Omental fat pad (tissue), 4 donors: Measurements from ENCODE around the gene SAPCD1. TPM values are rescaled to one million over a fixed set of nuclear protein-coding genes. Genes with fewer than 3 reads are reported as not detected.

Experiments used
- ATAC-seq: fragments of 150-250 bp; one replicate; pipeline ENCODE4 v1.9.1; 2016; ENCODE audit warnings: mild to moderate bottlenecking, moderate library complexity; ENCODE audit not compliant: low FRiP score
- DNase-seq: peaks from one replicate; pipeline ENCODE4 v3.0.0-alpha.2; 2019; ENCODE audit warnings: low spot score
- CTCF ChIP-seq, 3 donors: fragments of 450-650 bp; IDR thresholded peaks; one replicate each; pipeline ENCODE4 v1.5.1; 2016 to 2017; ENCODE audit warnings: antibody characterized with exemption in 3 of 3, mild to moderate bottlenecking in 3 of 3, moderate library complexity in 2 of 3
- total RNA-seq, 4 donors: library from RNA; depleted of rRNA; stranded (reverse); fragments of >200 nt; gene quantifications; one replicate each; pipeline ENCODE4 v1.1.0, GENCODE V29; 2016

Gene SAPCD1
- not detected for total RNA-seq

- no peak for TF ChIP-seq CTCF (IDR thresholded peaks at IDR 0.05)
- DNase-seq, result no peak
- no peak for ATAC-seq
These were observed at the start of gene SAPCD1 for GRCh38 chr6:31762356-31762755. Gene SAPCD1, plus strand, starts transcription at chr6:31762656. Its CDS starts 399 bp downstream, at chr6:31763055.

GRCh38 chr6:31713465-31713864 is 49.0 kb upstream of the SAPCD1 start:
- DNase-seq, result no peak
- no peak for ATAC-seq
- no peak for TF ChIP-seq CTCF (IDR thresholded peaks at IDR 0.05)

- ATAC-seq, result no peak
- TF ChIP-seq CTCF (IDR thresholded peaks at IDR 0.05), result no peak
- DNase-seq, result no peak
These were observed 48.3 kb upstream of the SAPCD1 start for GRCh38 chr6:31713991-31714684.

GRCh38 chr6:31715022-31715958 is 47.2 kb upstream of the SAPCD1 start, which contains the start of gene LY6G6D:
Gene LY6G6D, plus strand, starts transcription at chr6:31715348. Its CDS starts 8 bp downstream, at chr6:31715356.
- TF ChIP-seq CTCF (IDR thresholded peaks at IDR 0.05), result no peak
- no peak for DNase-seq
- ATAC-seq, result no peak

GRCh38 chr6:31717499-31718222 is 44.8 kb upstream of the SAPCD1 start:
- no peak for DNase-seq
- no peak for TF ChIP-seq CTCF (IDR thresholded peaks at IDR 0.05)
- ATAC-seq, result no peak

GRCh38 chr6:31718265-31718664 is 44.2 kb upstream of the SAPCD1 start:
- DNase-seq (no peak), ATAC-seq (no peak)
- no peak for TF ChIP-seq CTCF (IDR thresholded peaks at IDR 0.05)
